Activated CD8-positive, alpha-beta T cell treated with anti-CD3 and anti-CD28 coated beads for 36 hours (primary cell): ENCODE results near the gene DOK3. TPM values are rescaled to one million over a fixed set of nuclear protein-coding genes. Genes with fewer than 3 reads are reported as not detected.

Experiments used
- ATAC-seq: fragments of 200-7000 bp; cut with Tn5 transposase; one replicate; pipeline ENCODE4 v1.10.0; 2021; ENCODE audit warnings: mild to moderate bottlenecking, moderate library complexity
- CTCF ChIA-PET: fragments of 350-600 bp; sonication (Branson Sonifier 250); formaldehyde crosslinking; loops from one replicate; lab custom pipeline; 2021; ENCODE audit warnings: antibody characterized with exemption; lab: Charles Lee
- POLR2A ChIA-PET: fragments of 350-600 bp; sonication (Branson Sonifier 250); formaldehyde crosslinking; loops from one replicate; lab custom pipeline; 2021; ENCODE audit warnings: antibody characterized with exemption; lab: Charles Lee
- DNase-seq: peaks from one replicate; pipeline ENCODE4 v3.0.0-alpha.2; 2020
- H3K27ac Mint-ChIP-seq: one replicate; pipeline ENCODE4 v1.8.0; 2021; ENCODE audit warnings: mild to moderate bottlenecking, mixed read lengths
- H3K27me3 Mint-ChIP-seq: one replicate; pipeline ENCODE4 v1.8.0; 2021; ENCODE audit warnings: mixed read lengths
- H3K36me3 Mint-ChIP-seq: one replicate; pipeline ENCODE4 v1.8.0; 2021; ENCODE audit warnings: low read depth, mixed read lengths
- H3K4me1 Mint-ChIP-seq: one replicate; pipeline ENCODE4 v1.8.0; 2021; ENCODE audit warnings: low read depth, mixed read lengths
- H3K4me3 Mint-ChIP-seq: one replicate; pipeline ENCODE4 v1.8.0; 2021; ENCODE audit warnings: mild to moderate bottlenecking, moderate library complexity, mixed read lengths
- H3K9me3 Mint-ChIP-seq: one replicate; pipeline ENCODE4 v1.8.0; 2021; ENCODE audit warnings: mixed read lengths
- CTCF ChIP-seq: fragments of 200-600 bp; IDR thresholded peaks from one replicate; pipeline ENCODE4 v1.8.0; 2022; ENCODE audit warnings: antibody characterized with exemption, mild to moderate bottlenecking
- intact Hi-C: fragments of 100-400 bp; cut with micrococcal nuclease; formaldehyde crosslinking; loops from one replicate; pipeline ENCODE4 v1.10.0; 2022
- total RNA-seq, 2 experiments: library from RNA; stranded (reverse); gene quantifications; one replicate each; pipeline ENCODE4 v1.2.3, GENCODE V29; 2021

DOK3 gene
- total RNA-seq, 2 experiments from 2014 or later, result 7.4 to 8.0 TPM

DNA sequence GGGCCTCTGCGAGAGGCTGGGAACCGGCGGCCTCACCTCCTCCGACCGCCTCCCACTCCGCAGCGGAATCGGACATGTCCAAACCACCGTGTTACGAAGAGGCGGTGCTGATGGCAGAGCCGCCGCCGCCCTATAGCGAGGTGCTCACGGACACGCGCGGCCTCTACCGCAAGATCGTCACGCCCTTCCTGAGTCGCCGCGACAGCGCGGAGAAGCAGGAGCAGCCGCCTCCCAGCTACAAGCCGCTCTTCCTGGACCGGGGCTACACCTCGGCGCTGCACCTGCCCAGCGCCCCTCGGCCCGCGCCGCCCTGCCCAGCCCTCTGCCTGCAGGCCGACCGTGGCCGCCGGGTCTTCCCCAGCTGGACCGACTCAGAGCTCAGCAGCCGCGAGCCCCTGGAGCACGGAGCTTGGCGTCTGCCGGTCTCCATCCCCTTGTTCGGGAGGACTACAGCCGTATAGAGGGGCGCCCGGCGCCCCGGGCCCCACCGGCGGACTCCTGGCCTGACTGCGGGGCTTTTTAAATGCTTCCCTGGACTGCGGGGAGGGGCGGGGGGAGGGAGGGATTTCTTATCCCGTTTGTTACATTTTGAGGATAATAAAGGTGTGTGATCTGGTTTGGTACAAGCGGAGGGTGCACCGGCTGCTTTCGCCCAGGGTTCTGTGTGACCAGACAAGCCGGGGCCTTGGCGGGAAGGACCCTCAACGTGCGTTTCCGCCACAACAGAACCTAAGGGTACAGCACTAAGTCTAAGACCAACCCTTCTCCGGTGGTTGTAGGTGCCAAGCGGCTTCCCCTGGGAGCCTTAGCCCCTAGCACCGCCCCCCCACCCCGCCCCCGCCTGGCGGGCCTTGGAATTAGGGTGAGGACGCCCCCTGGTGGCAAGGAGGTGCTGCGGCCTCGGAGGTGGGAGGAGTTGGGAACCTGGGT is 53.7 kb downstream of the DOK3 start:
- CTCF ChIA-PET, result interaction anchor here (0.7 to 17.9 kb wide), 36 partner anchors 8 to 345 kb away, joined by 3 to 415 read pairs (median 8); partner anchors contain the start of genes F12, GRK6, LMAN2 and MXD3
- H3K4me3 Mint-ChIP-seq, result peak overlapping the region; percentile 83
- TF ChIP-seq CTCF, result peak; percentile 82

GRCh38 chr5:177455036-177455660 is 54.5 kb downstream of the DOK3 start:
- ChIA-PET CTCF (interaction anchor here (0.7 to 17.9 kb wide), 38 partner anchors 9 to 344 kb away, joined by 3 to 415 read pairs (median 6); partner anchors contain the start of genes F12, GRK6, LMAN2 and MXD3), POLR2A (interaction anchor here (0.6 to 22.1 kb wide), 19 partner anchors 11 to 143 kb away, joined by 3 to 606 read pairs (median 6); partner anchors contain the start of genes DBN1, GRK6, PDLIM7 and PFN3)
- intact Hi-C loops, result loop anchor here (2.0 to 5.0 kb wide), 2 partner anchors 42 to 52 kb away; partner anchors contain the start of gene PDLIM7
- peak; percentile 93 for TF ChIP-seq CTCF
- H3K4me1 Mint-ChIP-seq, result peaks cover 27% of the 10 kb centered on the region
- H3K27me3 Mint-ChIP-seq, result no peaks in the 10 kb centered on the region
- peak; percentile 55 for ATAC-seq
- peak; percentile 95 for DNase-seq
- peak overlapping the region; percentile 92 for H3K27ac Mint-ChIP-seq
- peak overlapping the region; percentile 83 for H3K4me3 Mint-ChIP-seq
- no peaks in the 10 kb centered on the region for H3K9me3 Mint-ChIP-seq
- peaks cover 12% of the 10 kb centered on the region for H3K36me3 Mint-ChIP-seq

More for the DNA sequence above, 53.7 kb downstream of the DOK3 start:
- peaks cover 27% of the 10 kb centered on the region for H3K4me1 Mint-ChIP-seq
- ATAC-seq, result peak; percentile 33
- POLR2A ChIA-PET, result interaction anchor here (0.6 to 22.1 kb wide), 19 partner anchors 12 to 143 kb away, joined by 3 to 606 read pairs (median 6); partner anchors contain the start of genes DBN1, GRK6, PDLIM7 and PFN3
- H3K27me3 Mint-ChIP-seq, result no peaks in the 10 kb centered on the region
- H3K36me3 Mint-ChIP-seq, result peaks cover 12% of the 10 kb centered on the region
- peak overlapping the region; percentile 92 for H3K27ac Mint-ChIP-seq
- peak; percentile 99 for DNase-seq
- H3K9me3 Mint-ChIP-seq, result no peaks in the 10 kb centered on the region
- intact Hi-C loops, result loop anchor here (2.0 to 5.0 kb wide), 2 partner anchors 41 to 53 kb away; partner anchors contain the start of gene PDLIM7

DNA sequence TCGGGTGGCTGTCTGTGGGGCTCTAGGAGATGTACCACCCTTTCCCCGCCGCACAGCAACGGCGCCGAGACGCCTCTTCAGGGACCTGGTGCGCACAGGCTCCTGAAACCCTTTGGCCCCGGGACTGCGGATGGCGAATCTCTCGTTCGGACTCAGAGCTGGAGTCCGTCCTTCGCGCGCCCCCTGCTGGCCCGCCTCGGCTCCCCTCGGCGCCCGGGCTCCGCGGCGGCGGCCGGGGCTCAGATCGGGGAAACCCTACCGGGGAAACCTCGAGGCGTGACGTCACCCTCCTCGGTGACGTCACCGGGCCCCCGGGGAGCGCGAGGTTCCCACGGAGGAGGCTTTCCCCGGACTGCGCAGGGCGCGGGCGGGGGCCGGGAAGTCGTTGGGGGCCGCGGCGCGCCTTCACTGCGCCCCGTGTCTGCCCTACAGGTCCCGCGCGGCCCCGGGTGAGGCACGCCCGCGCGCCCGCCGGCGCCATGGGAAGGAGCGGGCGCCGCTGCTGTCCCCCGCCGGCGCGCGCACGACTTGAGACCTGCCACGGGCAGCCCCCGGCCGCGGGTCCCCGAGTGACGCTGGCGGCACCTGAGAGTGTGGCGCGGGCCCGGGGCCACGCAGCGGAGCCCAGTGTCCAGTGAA is 55.1 kb downstream of the DOK3 start:
- H3K4me3 Mint-ChIP-seq, result peak overlapping the region; percentile 83
- H3K4me1 Mint-ChIP-seq, result peaks cover 27% of the 10 kb centered on the region
- no peaks in the 10 kb centered on the region for H3K27me3 Mint-ChIP-seq
- TF ChIP-seq CTCF, result peak; percentile 79
- peak; percentile 94 for DNase-seq
- ATAC-seq, result peak; percentile 41
- POLR2A ChIA-PET, result interaction anchor here (1.0 to 22.1 kb wide), 18 partner anchors 11 to 153 kb away, joined by 3 to 606 read pairs (median 7); partner anchors contain the start of genes DBN1, GRK6, PFN3 and PRR7
- H3K9me3 Mint-ChIP-seq, result no peaks in the 10 kb centered on the region
- intact Hi-C loops, result loop anchor here (2.0 to 5.0 kb wide), 3 partner anchors 43 to 137 kb away; partner anchors contain the start of gene PDLIM7
- CTCF ChIA-PET, result interaction anchor here (0.7 to 17.9 kb wide), 32 partner anchors 9 to 340 kb away, joined by 3 to 415 read pairs (median 7); partner anchors contain the start of genes F12, GRK6, LMAN2 and MXD3
- H3K27ac Mint-ChIP-seq, result peak overlapping the region; percentile 80
- H3K36me3 Mint-ChIP-seq, result peaks cover 10% of the 10 kb centered on the region

DNA sequence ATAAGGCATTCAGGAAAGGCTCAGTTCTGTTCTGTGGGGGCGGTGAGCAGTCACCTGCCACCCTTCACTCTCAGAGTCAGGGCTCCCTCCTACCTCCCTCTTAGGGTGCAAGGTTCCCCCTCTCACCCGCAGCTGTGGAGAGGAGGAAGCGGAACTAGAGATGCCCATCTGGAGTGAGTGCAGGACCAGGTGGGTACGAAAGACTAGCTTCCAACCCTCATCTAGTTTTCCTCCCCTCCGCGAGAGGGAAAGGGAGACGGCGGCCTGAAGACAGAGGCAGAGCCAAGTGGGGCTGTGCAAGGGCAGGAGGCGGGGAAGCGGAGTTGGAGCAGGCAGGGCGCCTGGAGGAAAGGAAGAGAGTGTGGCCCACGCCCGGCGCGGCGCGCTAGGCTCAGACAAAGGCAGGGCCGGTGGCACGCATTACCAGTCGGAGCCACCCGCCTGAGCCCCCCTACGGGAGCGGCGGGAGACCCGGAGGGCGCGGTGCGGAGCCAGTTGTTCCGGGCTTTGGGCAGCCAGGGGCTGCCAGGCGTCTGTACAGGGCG is 55.7 kb downstream of the DOK3 start:
- Mint-ChIP-seq H3K4me3 (peak overlapping the region; percentile 81), H3K9me3 (no peaks in the 10 kb centered on the region), H3K27ac (peak overlapping the region; percentile 39), H3K4me1 (peaks cover 28% of the 10 kb centered on the region), H3K27me3 (no peaks in the 10 kb centered on the region), H3K36me3 (peaks cover 7% of the 10 kb centered on the region)
- ATAC-seq (no peak), DNase-seq (no peak)
- POLR2A ChIA-PET, result interaction anchor here (1.1 to 22.1 kb wide), 9 partner anchors 10 to 152 kb away, joined by 4 to 606 read pairs (median 39); partner anchors contain the start of genes DBN1, GRK6, PFN3 and PRR7
- TF ChIP-seq CTCF, result no peak
- CTCF ChIA-PET, result interaction anchor here (1.0 to 17.9 kb wide), 21 partner anchors 10 to 145 kb away, joined by 3 to 415 read pairs (median 6); partner anchors contain the start of genes F12, GRK6, PFN3 and PRR7
- intact Hi-C loops, result loop anchor here (2.0 to 5.0 kb wide), 2 partner anchors 51 to 137 kb away; no protein-coding TSS in a partner anchor
